Tibial nerve (tissue), 4 donors: ENCODE data around the gene IQGAP2. TPM values are rescaled to one million over a fixed set of nuclear protein-coding genes. Genes with fewer than 3 reads are reported as not detected.

Experiments
- DNase-seq, 2 donors: peaks; one replicate each; pipeline ENCODE4 v3.0.0-alpha.2; 2019; ENCODE audit warnings: low spot score in 2 of 2
- H3K27ac ChIP-seq, 4 donors: fragments of 200-600 bp; sonication (generic) in 3 of 4; one replicate each; pipeline ENCODE4 v1.5.1; 2017 to 2019; ENCODE audit warnings: mild to moderate bottlenecking in 1 of 4
- H3K27me3 ChIP-seq, 2 donors: fragments of 200-600 bp; sonication (generic) in 1 of 2; one replicate each; pipeline versions ENCODE4 v1.5.1 to v1.6.0; 2017 to 2019
- H3K36me3 ChIP-seq, 3 donors: fragments of 200-600 bp; sonication (generic); one replicate each; pipeline ENCODE4 v1.5.1; 2018 to 2019
- H3K4me1 ChIP-seq, 4 donors: fragments of 200-600 bp; sonication (generic) in 3 of 4; one replicate each; pipeline ENCODE4 v1.5.1; 2017 to 2019
- H3K4me3 ChIP-seq, 4 donors: fragments of 200-600 bp; sonication (generic) in 3 of 4; one replicate each; pipeline ENCODE4 v1.5.1; 2017 to 2019; ENCODE audit warnings: mild to moderate bottlenecking in 1 of 4, moderate library complexity in 1 of 4
- H3K9me3 ChIP-seq, 4 donors: fragments of 200-600 bp; sonication (generic) in 3 of 4; one replicate each; pipeline ENCODE4 v1.5.1; 2017 to 2019
- EP300 ChIP-seq, 2 donors: sonication (generic); formaldehyde crosslinking; IDR thresholded peaks; one replicate each; pipeline ENCODE4 v1.6.1; 2017; ENCODE audit warnings: antibody characterized with exemption in 2 of 2, mild to moderate bottlenecking in 1 of 2
- POLR2A ChIP-seq, 2 donors: fragments of 450-650 bp; IDR thresholded peaks; one replicate each; pipeline ENCODE4 v1.6.1; 2017; ENCODE audit warnings: antibody characterized with exemption in 2 of 2, mild to moderate bottlenecking in 2 of 2, moderate library complexity in 2 of 2
- WGBS, 2 donors: methylation state at CpG; one replicate each; pipeline ENCODE4 v1.1.5; 2018; 5-methylcytosine and 5-hydroxymethylcytosine counted together
- total RNA-seq, 4 donors: library from RNA; depleted of rRNA; stranded (reverse); fragments of >200 nt; gene quantifications; one replicate each; pipeline ENCODE4 v1.1.0, GENCODE V29; 2016
- TF ChIP-seq, protein P1 (sequence below), 5 experiments: fragments of 200-600 bp in 3 of 5; fragments of 450-650 bp in 2 of 5; sonication (generic) in 3 of 5; IDR thresholded peaks; one replicate each; pipeline ENCODE4 v1.5.1; 2016 to 2019; ENCODE audit warnings: antibody characterized with exemption in 5 of 5, mild to moderate bottlenecking in 3 of 5, moderate library complexity in 2 of 5

The IQGAP2 gene
- total RNA-seq, 4 donors from 2014 or later: 42.8 to 58.2 (median 52.3) TPM

DNA sequence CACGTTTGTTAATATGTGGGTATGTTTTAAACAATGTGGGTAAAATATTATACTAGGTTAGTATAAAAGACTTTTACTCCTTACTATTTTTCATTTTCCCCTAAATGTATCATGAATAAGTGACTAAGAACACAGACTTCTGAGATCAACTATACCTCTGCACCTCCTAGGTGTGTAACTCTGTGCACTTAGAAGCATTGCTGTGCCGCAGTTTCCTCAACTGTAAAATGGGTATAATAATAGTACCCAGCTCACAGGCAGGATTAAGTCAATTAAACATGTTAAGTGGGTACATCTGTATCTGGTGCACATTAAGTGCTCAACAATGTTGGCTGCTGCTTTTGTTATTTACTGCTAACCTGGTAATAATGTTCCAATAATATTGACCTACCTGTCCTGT, 291.2 kb downstream of the IQGAP2 start:
- no peak for TF ChIP-seq POLR2A (IDR thresholded peaks at IDR 0.05)
- no peak for TF ChIP-seq EP300 (IDR thresholded peaks at IDR 0.05)
- TF ChIP-seq, protein P1, sequence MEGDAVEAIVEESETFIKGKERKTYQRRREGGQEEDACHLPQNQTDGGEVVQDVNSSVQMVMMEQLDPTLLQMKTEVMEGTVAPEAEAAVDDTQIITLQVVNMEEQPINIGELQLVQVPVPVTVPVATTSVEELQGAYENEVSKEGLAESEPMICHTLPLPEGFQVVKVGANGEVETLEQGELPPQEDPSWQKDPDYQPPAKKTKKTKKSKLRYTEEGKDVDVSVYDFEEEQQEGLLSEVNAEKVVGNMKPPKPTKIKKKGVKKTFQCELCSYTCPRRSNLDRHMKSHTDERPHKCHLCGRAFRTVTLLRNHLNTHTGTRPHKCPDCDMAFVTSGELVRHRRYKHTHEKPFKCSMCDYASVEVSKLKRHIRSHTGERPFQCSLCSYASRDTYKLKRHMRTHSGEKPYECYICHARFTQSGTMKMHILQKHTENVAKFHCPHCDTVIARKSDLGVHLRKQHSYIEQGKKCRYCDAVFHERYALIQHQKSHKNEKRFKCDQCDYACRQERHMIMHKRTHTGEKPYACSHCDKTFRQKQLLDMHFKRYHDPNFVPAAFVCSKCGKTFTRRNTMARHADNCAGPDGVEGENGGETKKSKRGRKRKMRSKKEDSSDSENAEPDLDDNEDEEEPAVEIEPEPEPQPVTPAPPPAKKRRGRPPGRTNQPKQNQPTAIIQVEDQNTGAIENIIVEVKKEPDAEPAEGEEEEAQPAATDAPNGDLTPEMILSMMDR (IDR thresholded peaks at IDR 0.05): no peak
- peaks cover 0 to 15% (median 5%) of the 10 kb centered on the region in 4 donors for H3K4me1 ChIP-seq
- H3K27me3 ChIP-seq: no peaks in the 10 kb centered on the region
- DNase-seq: no peak
- H3K4me3 ChIP-seq: no peak overlapping the region
- H3K9me3 ChIP-seq: no peaks in the 10 kb centered on the region
- WGBS, 2 donors: 49 to 73% methylated on average over 2 of the region's 2 CpGs
- no peak overlapping the region for H3K27ac ChIP-seq
- peaks cover 0 to 16% (median 0%) of the 10 kb centered on the region in 3 donors for H3K36me3 ChIP-seq

- Histone ChIP-seq H3K4me1 (peaks cover 0 to 15% (median 5%) of the 10 kb centered on the region in 4 donors), H3K4me3 (no peak overlapping the region), H3K27me3 (no peaks in the 10 kb centered on the region), H3K9me3 (no peaks in the 10 kb centered on the region), H3K27ac (no peak overlapping the region), H3K36me3 (peaks cover 0 to 16% (median 0%) of the 10 kb centered on the region in 3 donors)
- TF ChIP-seq POLR2A (IDR thresholded peaks at IDR 0.05): no peak
- TF ChIP-seq EP300 (IDR thresholded peaks at IDR 0.05): no peak
- TF ChIP-seq, protein P1 (IDR thresholded peaks at IDR 0.05): no peak
- DNase-seq: no peak
- 89 to 91% methylated on average over 6 of the region's 6 CpGs for WGBS, 2 donors
Measured at GRCh38 chr5:76695346-76695745, 292.3 kb downstream of the IQGAP2 start.

- 95 to 96% methylated on average over 1 of the region's 1 CpG for WGBS, 2 donors
- DNase-seq: no peak
- peaks cover 0 to 21% (median 0%) of the 10 kb centered on the region in 3 donors for H3K36me3 ChIP-seq
- no peak overlapping the region for H3K27ac ChIP-seq
- no peaks in the 10 kb centered on the region for H3K27me3 ChIP-seq
- TF ChIP-seq EP300 (IDR thresholded peaks at IDR 0.05) (no peak), POLR2A (IDR thresholded peaks at IDR 0.05) (no peak)
- TF ChIP-seq, protein P1 (IDR thresholded peaks at IDR 0.05): no peak
- no peaks in the 10 kb centered on the region for H3K9me3 ChIP-seq
- H3K4me3 ChIP-seq: no peak overlapping the region
- H3K4me1 ChIP-seq: peaks cover 0 to 13% (median 2%) of the 10 kb centered on the region in 4 donors
Measured at GRCh38 chr5:76696251-76696650, 293.2 kb downstream of the IQGAP2 start.

DNA sequence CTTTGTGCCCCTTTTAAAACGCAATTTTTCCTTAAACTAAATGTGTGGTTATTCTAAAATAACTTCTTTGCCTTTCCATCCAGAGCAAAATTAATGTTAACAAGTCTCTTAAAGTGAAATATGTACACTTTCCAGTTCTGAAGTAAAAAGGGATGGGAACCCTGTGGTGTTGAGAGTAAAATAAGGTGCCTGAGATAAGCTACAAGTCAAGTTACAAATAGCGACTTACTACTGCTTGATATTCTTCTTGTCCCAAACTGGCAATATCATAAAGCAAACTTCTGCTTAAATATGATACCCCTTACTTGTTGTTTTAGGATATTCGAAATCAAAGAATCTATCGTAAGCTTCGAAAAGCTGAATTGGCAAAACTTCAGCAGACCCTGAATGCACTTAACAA, 294.6 kb downstream of the IQGAP2 start:
- 95 to 96% methylated on average over 5 of the region's 5 CpGs for WGBS, 2 donors
- no peak overlapping the region for H3K4me3 ChIP-seq
- H3K9me3 ChIP-seq: no peaks in the 10 kb centered on the region
- H3K27me3 ChIP-seq: no peaks in the 10 kb centered on the region
- peaks cover 0 to 9% (median 0%) of the 10 kb centered on the region in 4 donors for H3K4me1 ChIP-seq
- no peak for DNase-seq
- no peak overlapping the region for H3K27ac ChIP-seq
- TF ChIP-seq, protein P1 (IDR thresholded peaks at IDR 0.05): no peak
- TF ChIP-seq POLR2A (IDR thresholded peaks at IDR 0.05): no peak
- no peak for TF ChIP-seq EP300 (IDR thresholded peaks at IDR 0.05)
- H3K36me3 ChIP-seq: peaks cover 0 to 26% (median 0%) of the 10 kb centered on the region in 3 donors

DNA sequence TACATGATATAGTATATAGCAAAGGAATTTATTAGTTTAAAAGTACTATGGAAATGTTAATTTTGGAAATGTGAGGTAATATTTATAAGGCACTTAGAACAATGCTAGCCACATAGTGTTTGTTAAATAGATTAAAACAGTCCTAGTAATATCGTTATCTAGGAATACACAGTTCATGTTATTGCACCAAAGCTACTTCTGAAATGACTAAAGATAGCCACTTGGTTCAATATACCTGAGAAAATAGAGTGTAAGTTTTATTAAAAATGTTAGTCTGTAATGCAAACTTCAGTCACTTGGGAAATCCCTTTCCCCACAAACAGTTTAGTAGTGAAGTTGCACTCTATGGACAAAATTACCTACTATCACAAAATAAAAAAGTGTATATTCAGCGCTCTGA, 297.5 kb downstream of the IQGAP2 start:
- Histone ChIP-seq H3K36me3 (peaks cover 0 to 27% (median 0%) of the 10 kb centered on the region in 3 donors), H3K4me1 (peaks cover 0 to 9% (median 0%) of the 10 kb centered on the region in 4 donors), H3K27me3 (no peaks in the 10 kb centered on the region), H3K9me3 (no peaks in the 10 kb centered on the region), H3K4me3 (no peak overlapping the region), H3K27ac (no peak overlapping the region)
- DNase-seq: no peak
- 93 to 95% methylated on average over 2 of the region's 2 CpGs for WGBS, 2 donors
- TF ChIP-seq, protein P1 (IDR thresholded peaks at IDR 0.05): no peak
- no peak for TF ChIP-seq EP300 (IDR thresholded peaks at IDR 0.05)
- TF ChIP-seq POLR2A (IDR thresholded peaks at IDR 0.05): no peak
